Measurements from ENCODE around the gene KAT6B. TPM values are rescaled to one million over a fixed set of nuclear protein-coding genes. Genes with fewer than 3 reads are reported as not detected.

The KAT6B gene
- total RNA-seq, 1 donor from 2014 or later, result 48.3 TPM

DNA sequence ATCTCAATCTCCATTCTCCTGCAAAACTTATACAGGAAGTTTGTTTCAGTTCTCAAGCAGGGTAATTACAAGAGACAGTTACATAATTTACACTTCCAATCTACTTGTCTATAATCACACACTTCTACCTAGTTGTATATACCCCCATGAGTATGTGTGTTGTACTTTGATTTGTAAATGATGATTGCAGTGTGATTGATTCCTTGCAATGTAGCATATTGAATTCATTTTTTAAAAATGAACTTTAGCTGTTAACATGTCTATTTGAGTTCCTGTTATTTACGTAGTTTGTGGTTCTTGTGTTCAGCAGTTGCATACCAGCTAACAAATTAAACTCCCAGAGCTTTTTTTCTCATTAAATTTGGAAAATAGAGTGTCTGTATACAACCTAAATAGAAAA, 182.6 kb downstream of the KAT6B start:
- peaks cover 14% of the 10 kb centered on the region for H3K36me3 Mint-ChIP-seq
- no peaks in the 10 kb centered on the region for H3K27me3 Mint-ChIP-seq
- H3K4me3 Mint-ChIP-seq, result no peak overlapping the region
- TF ChIP-seq, protein P1, sequence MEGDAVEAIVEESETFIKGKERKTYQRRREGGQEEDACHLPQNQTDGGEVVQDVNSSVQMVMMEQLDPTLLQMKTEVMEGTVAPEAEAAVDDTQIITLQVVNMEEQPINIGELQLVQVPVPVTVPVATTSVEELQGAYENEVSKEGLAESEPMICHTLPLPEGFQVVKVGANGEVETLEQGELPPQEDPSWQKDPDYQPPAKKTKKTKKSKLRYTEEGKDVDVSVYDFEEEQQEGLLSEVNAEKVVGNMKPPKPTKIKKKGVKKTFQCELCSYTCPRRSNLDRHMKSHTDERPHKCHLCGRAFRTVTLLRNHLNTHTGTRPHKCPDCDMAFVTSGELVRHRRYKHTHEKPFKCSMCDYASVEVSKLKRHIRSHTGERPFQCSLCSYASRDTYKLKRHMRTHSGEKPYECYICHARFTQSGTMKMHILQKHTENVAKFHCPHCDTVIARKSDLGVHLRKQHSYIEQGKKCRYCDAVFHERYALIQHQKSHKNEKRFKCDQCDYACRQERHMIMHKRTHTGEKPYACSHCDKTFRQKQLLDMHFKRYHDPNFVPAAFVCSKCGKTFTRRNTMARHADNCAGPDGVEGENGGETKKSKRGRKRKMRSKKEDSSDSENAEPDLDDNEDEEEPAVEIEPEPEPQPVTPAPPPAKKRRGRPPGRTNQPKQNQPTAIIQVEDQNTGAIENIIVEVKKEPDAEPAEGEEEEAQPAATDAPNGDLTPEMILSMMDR (conservative IDR thresholded peaks at IDR 0.05), result no peak
- H3K9me3 Mint-ChIP-seq, result no peaks in the 10 kb centered on the region
- DNase-seq (ENCODE audit: extremely low spot score, unreplicated experiment), result no peak
- H3K4me1 Mint-ChIP-seq (ENCODE audit: unreplicated experiment), result peaks cover 23% of the 10 kb centered on the region
- H3K27ac Mint-ChIP-seq, result no peak overlapping the region

DNA sequence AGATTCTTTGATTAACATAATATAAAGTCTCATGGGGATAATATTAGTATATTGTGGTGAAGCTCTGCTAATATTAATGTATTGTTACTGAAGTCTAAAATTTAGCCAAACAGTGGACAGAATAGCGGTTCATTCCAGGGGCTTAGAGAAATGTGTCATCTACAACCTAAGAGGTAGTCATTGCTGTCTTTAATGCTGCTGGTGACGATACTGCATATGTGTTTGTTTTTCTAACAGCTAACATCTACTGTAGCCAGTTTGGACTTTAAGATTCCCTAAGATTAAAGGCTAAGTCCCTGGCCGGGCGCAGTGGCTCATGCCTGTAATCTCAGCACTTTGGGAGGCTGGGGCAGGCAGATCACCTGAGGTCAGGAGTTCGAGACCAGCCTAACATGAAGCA, 183.0 kb downstream of the KAT6B start:
- peaks cover 25% of the 10 kb centered on the region for H3K4me1 Mint-ChIP-seq (ENCODE audit: unreplicated experiment)
- DNase-seq (ENCODE audit: extremely low spot score, unreplicated experiment), result no peak
- TF ChIP-seq, protein P1 (conservative IDR thresholded peaks at IDR 0.05), result no peak
- no peaks in the 10 kb centered on the region for H3K27me3 Mint-ChIP-seq
- H3K9me3 Mint-ChIP-seq, result no peaks in the 10 kb centered on the region
- H3K27ac Mint-ChIP-seq, result no peak overlapping the region
- H3K36me3 Mint-ChIP-seq, result peaks cover 15% of the 10 kb centered on the region
- H3K4me3 Mint-ChIP-seq, result no peak overlapping the region

DNA sequence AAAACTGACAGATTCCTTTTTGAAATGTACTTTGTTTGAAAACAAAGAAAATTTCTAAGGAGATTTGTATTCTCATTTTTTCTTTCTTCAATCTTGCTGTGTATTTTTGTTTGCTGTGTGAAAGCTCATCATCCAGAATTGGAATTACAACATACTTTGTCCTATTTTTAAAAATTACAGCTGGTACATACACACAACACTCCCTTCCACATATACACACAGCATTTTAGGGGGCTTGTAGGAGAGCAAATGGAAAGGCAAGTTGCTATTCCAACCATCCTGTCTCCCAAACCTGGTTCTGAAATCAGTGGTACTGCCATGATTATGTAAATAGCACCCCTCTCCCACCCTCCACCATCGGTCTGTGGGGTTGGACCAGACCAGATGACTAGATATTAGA, 184.0 kb downstream of the KAT6B start:
- H3K4me1 Mint-ChIP-seq (ENCODE audit: unreplicated experiment), result peaks cover 25% of the 10 kb centered on the region
- no peaks in the 10 kb centered on the region for H3K27me3 Mint-ChIP-seq
- no peak for DNase-seq (ENCODE audit: extremely low spot score, unreplicated experiment)
- H3K36me3 Mint-ChIP-seq, result peaks cover 18% of the 10 kb centered on the region
- H3K9me3 Mint-ChIP-seq, result no peaks in the 10 kb centered on the region
- no peak overlapping the region for H3K4me3 Mint-ChIP-seq
- TF ChIP-seq, protein P1 (conservative IDR thresholded peaks at IDR 0.05), result no peak
- H3K27ac Mint-ChIP-seq, result no peak overlapping the region

DNA sequence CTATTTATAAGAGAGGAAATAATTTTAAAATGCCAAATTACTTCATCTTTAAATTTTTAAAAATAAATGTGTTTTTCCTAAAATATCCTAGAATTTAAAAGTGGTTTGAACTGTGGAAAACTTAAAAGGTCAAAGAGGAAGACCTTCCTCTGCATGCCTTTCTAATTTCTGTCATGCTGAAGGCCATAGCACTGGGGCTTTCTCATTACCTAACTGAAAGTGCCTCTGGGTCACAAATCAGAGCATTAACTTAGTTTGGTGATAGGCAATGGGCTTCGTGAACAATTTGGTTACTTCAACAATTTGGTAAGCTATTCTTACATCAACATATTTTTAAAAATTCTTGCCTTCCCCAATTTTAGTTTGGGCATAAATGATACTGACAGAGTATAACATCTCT, 184.8 kb downstream of the KAT6B start:
- TF ChIP-seq, protein P1 (conservative IDR thresholded peaks at IDR 0.05), result no peak
- no peak overlapping the region for H3K27ac Mint-ChIP-seq
- DNase-seq (ENCODE audit: extremely low spot score, unreplicated experiment), result no peak

DNA sequence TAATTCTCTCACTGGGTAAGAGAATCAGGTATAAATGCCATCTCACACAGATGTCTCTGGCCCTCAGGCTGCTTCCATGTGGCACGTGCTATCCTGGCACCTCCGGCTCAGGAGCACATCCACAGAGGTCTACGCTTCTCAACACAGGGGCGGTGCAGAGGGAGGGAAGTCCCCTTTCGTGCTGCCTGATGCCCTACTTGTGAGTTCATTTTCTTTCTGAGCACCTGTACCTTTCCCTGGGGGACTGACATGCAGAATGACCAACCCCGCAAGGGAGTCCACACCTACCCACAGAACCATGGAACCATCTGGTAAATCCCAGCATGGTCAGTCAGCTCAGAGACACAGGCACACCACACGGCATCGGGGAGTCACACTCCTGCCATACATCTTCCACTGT, 186.1 kb downstream of the KAT6B start:
- H3K36me3 Mint-ChIP-seq, result peaks cover 15% of the 10 kb centered on the region
- no peaks in the 10 kb centered on the region for H3K9me3 Mint-ChIP-seq
- no peaks in the 10 kb centered on the region for H3K27me3 Mint-ChIP-seq
- DNase-seq (ENCODE audit: extremely low spot score, unreplicated experiment), result no peak
- no peak overlapping the region for H3K4me3 Mint-ChIP-seq
- H3K4me1 Mint-ChIP-seq (ENCODE audit: unreplicated experiment), result peaks cover 33% of the 10 kb centered on the region
- TF ChIP-seq, protein P1 (conservative IDR thresholded peaks at IDR 0.05), result no peak
- no peak overlapping the region for H3K27ac Mint-ChIP-seq

More for the DNA sequence above, 184.8 kb downstream of the KAT6B start:
- Mint-ChIP-seq H3K4me1 (ENCODE audit: unreplicated experiment) (peaks cover 28% of the 10 kb centered on the region), H3K36me3 (peaks cover 15% of the 10 kb centered on the region), H3K9me3 (no peaks in the 10 kb centered on the region), H3K27me3 (no peaks in the 10 kb centered on the region), H3K4me3 (no peak overlapping the region)

DNA sequence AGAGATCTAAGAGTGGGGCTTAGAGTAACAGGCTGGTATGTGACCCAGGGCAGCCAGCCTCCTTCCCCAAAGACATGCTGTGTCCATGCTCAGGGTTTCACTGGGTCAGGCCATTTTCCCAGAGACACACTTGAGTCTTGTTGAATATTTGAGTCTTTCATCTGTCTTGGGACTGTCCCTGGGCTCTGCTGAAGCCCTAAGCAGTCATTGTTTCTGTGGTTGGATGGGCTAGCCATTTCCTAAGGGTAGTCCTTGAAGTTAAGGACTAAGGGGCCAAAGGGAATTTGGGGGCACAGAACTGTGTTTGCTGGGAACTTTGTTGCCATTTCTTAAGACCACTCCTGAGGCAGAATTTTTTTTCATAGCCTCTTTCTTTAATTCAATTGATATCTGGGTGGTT, 186.6 kb downstream of the KAT6B start:
- Mint-ChIP-seq H3K36me3 (peaks cover 15% of the 10 kb centered on the region), H3K27me3 (no peaks in the 10 kb centered on the region), H3K27ac (no peak overlapping the region), H3K9me3 (no peaks in the 10 kb centered on the region), H3K4me3 (no peak overlapping the region), H3K4me1 (ENCODE audit: unreplicated experiment) (peaks cover 31% of the 10 kb centered on the region)
- DNase-seq (ENCODE audit: extremely low spot score, unreplicated experiment), result no peak
- TF ChIP-seq, protein P1 (conservative IDR thresholded peaks at IDR 0.05), result no peak
